GOT3 (cell line): ENCODE results near the gene PTBP2.

ENCODE experiments used
- DNase-seq: peaks from one replicate; lab custom pipeline; 2025; ENCODE audit warnings: mixed read lengths; lab: John Stamatoyannopoulos, UW

Gene PTBP2

GRCh38 chr1:96820671-96821070, 99.1 kb downstream of the PTBP2 start:
- no peak for DNase-seq

GRCh38 chr1:96825231-96825630, 103.6 kb downstream of the PTBP2 start:
- no peak for DNase-seq

GRCh38 chr1:96825950-96826576, 104.5 kb downstream of the PTBP2 start:
- DNase-seq, result no peak

GRCh38 chr1:96833376-96833775, 111.8 kb downstream of the PTBP2 start:
- no peak for DNase-seq

GRCh38 chr1:96834986-96835385, 113.4 kb downstream of the PTBP2 start:
- no peak for DNase-seq

GRCh38 chr1:96837057-96837780, 115.6 kb downstream of the PTBP2 start:
- no peak for DNase-seq

- no peak for DNase-seq
Observed at GRCh38 chr1:96837781-96838216, 116.2 kb downstream of the PTBP2 start.

GRCh38 chr1:96840396-96840795, 118.8 kb downstream of the PTBP2 start:
- DNase-seq, result no peak

GRCh38 chr1:96842215-96842614, 120.6 kb downstream of the PTBP2 start:
- DNase-seq, result no peak

- no peak for DNase-seq
Observed at GRCh38 chr1:96843196-96843595, 121.6 kb downstream of the PTBP2 start.

- DNase-seq, result no peak
Observed at GRCh38 chr1:96843601-96844000, 122.0 kb downstream of the PTBP2 start.

- no peak for DNase-seq
Observed at GRCh38 chr1:96845464-96845863, 123.9 kb downstream of the PTBP2 start.

GRCh38 chr1:96861836-96862235, 140.3 kb downstream of the PTBP2 start:
- no peak for DNase-seq

- DNase-seq, result no peak
Observed at GRCh38 chr1:96863449-96863848, 141.9 kb downstream of the PTBP2 start.
